ENCODE data around the gene ALDH3A2.

ALDH3A2 gene

DNA sequence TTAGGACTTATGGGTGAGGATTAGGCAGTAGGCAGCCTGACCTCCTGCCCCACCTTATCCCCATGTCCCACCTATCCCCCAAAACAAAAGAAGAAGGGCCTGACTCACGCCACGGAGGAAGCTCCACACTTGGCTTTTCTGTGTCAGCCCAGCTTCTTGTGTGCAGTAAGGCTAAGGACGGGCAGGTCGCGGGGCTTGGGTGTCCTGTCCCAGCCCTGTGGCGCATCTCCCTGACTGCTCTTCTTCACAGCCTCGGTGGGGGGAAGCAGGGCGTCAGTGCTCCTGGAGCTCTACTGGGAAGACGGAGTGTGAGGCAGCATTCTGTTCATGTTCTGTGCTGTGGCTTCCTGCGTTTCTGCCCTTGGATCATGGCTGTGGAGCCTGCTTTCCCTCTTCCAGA, 34.6 kb upstream of the ALDH3A2 start:
- Histone ChIP-seq H3K27ac (ENCODE audit: extremely low read depth, low read depth, low read length) (no peak overlapping the region), H3K4me3 (ENCODE audit: low read depth, low read length) (no peak overlapping the region), H3K4me1 (ENCODE audit: control insufficient read depth, insufficient read depth, low read length) (no peaks in the 10 kb centered on the region), H3K9me3 (ENCODE audit: control insufficient read depth, insufficient read depth, low read depth, low read length) (peaks cover 5% of the 10 kb centered on the region; the same call in 1 of the 2 replicates), H3K36me3 (ENCODE audit: control insufficient read depth in 2 of 2, insufficient read depth in 1 of 2, low read length in 2 of 2) (no peaks in the 10 kb centered on the region)
- ChIA-PET CTCF (interaction anchor here (0.9 to 1.4 kb wide), 2 partner anchors 18 to 148 kb away, joined by 3 to 5 read pairs; no protein-coding TSS in a partner anchor), POLR2A (no interaction called here)
- TF ChIP-seq, protein P1, sequence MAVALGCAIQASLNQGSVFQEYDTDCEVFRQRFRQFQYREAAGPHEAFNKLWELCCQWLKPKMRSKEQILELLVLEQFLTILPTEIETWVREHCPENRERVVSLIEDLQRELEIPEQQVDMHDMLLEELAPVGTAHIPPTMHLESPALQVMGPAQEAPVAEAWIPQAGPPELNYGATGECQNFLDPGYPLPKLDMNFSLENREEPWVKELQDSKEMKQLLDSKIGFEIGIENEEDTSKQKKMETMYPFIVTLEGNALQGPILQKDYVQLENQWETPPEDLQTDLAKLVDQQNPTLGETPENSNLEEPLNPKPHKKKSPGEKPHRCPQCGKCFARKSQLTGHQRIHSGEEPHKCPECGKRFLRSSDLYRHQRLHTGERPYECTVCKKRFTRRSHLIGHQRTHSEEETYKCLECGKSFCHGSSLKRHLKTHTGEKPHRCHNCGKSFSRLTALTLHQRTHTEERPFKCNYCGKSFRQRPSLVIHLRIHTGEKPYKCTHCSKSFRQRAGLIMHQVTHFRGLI (tag by site-specific recombination; IDR thresholded peaks at IDR 0.05) = no peak
- no peak for TF ChIP-seq ZNF221 (tag by site-specific recombination; IDR thresholded peaks at IDR 0.05; ENCODE audit: borderline replicate concordance)
- no peak for TF ChIP-seq ZNF138 (tag by site-specific recombination; IDR thresholded peaks at IDR 0.05; ENCODE audit: borderline replicate concordance)
- TF ChIP-seq ZFP37 (tag by site-specific recombination; IDR thresholded peaks at IDR 0.05) = no peak
- no peak for TF ChIP-seq SP2 (tag by site-specific recombination; IDR thresholded peaks at IDR 0.05)
- no peak for TF ChIP-seq ZNF791 (tag by site-specific recombination; IDR thresholded peaks at IDR 0.05)
- TF ChIP-seq BCL11B (tag by site-specific recombination; IDR thresholded peaks at IDR 0.05; ENCODE audit: low read depth) = no peak
- no peak for TF ChIP-seq ZNF132 (tag by site-specific recombination; IDR thresholded peaks at IDR 0.05; ENCODE audit: borderline replicate concordance)
- TF ChIP-seq, protein P2, sequence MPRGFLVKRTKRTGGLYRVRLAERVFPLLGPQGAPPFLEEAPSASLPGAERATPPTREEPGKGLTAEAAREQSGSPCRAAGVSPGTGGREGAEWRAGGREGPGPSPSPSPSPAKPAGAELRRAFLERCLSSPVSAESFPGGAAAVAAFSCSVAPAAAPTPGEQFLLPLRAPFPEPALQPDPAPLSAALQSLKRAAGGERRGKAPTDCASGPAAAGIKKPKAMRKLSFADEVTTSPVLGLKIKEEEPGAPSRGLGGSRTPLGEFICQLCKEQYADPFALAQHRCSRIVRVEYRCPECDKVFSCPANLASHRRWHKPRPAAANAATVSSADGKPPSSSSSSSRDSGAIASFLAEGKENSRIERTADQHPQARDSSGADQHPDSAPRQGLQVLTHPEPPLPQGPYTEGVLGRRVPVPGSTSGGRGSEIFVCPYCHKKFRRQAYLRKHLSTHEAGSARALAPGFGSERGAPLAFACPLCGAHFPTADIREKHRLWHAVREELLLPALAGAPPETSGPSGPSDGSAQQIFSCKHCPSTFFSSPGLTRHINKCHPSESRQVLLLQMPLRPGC (tag by site-specific recombination; IDR thresholded peaks at IDR 0.05) = no peak
- TF ChIP-seq, protein P3, sequence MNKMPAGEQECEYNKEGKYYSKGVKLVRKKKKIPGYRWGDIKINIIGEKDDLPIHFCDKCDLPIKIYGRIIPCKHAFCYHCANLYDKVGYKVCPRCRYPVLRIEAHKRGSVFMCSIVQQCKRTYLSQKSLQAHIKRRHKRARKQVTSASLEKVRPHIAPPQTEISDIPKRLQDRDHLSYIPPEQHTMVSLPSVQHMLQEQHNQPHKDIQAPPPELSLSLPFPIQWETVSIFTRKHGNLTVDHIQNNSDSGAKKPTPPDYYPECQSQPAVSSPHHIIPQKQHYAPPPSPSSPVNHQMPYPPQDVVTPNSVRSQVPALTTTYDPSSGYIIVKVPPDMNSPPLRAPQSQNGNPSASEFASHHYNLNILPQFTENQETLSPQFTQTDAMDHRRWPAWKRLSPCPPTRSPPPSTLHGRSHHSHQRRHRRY (tag by site-specific recombination; IDR thresholded peaks at IDR 0.05) = no peak
- TF ChIP-seq, protein P4, sequence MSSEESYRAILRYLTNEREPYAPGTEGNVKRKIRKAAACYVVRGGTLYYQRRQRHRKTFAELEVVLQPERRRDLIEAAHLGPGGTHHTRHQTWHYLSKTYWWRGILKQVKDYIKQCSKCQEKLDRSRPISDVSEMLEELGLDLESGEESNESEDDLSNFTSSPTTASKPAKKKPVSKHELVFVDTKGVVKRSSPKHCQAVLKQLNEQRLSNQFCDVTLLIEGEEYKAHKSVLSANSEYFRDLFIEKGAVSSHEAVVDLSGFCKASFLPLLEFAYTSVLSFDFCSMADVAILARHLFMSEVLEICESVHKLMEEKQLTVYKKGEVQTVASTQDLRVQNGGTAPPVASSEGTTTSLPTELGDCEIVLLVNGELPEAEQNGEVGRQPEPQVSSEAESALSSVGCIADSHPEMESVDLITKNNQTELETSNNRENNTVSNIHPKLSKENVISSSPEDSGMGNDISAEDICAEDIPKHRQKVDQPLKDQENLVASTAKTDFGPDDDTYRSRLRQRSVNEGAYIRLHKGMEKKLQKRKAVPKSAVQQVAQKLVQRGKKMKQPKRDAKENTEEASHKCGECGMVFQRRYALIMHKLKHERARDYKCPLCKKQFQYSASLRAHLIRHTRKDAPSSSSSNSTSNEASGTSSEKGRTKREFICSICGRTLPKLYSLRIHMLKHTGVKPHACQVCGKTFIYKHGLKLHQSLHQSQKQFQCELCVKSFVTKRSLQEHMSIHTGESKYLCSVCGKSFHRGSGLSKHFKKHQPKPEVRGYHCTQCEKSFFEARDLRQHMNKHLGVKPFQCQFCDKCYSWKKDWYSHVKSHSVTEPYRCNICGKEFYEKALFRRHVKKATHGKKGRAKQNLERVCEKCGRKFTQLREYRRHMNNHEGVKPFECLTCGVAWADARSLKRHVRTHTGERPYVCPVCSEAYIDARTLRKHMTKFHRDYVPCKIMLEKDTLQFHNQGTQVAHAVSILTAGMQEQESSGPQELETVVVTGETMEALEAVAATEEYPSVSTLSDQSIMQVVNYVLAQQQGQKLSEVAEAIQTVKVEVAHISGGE (tag by site-specific recombination; conservative IDR thresholded peaks at IDR 0.05; ENCODE audit: low read depth) = no peak
- no peak for TF ChIP-seq ZFP3 (tag by site-specific recombination; IDR thresholded peaks at IDR 0.05; ENCODE audit: low read depth)
- TF ChIP-seq ZNF792 (tag by site-specific recombination; IDR thresholded peaks at IDR 0.05) = no peak
- no peak for TF ChIP-seq ZNF48 (tag by site-specific recombination; IDR thresholded peaks at IDR 0.05)
- TF ChIP-seq MZF1 (tag by site-specific recombination; IDR thresholded peaks at IDR 0.05; ENCODE audit: borderline replicate concordance) = no peak
- no peak for TF ChIP-seq YY1 (tag by site-specific recombination; IDR thresholded peaks at IDR 0.05)
- no peak for TF ChIP-seq ZNF416 (tag by site-specific recombination; IDR thresholded peaks at IDR 0.05)
- no peak for TF ChIP-seq BCL11A (tag by site-specific recombination; IDR thresholded peaks at IDR 0.05; ENCODE audit: low read depth)
- no peak for TF ChIP-seq ZNF404 (tag by site-specific recombination; IDR thresholded peaks at IDR 0.05)
